ENCODE measurements around the gene EFCAB5. TPM values are rescaled to one million over a fixed set of nuclear protein-coding genes. Genes with fewer than 3 reads are reported as not detected.
"Not testable (repeated sequence)": the region's sequence is repeated elsewhere in the genome, so short reads cannot be mapped to it uniquely, and the experiment has no call there.

EFCAB5 gene
- total RNA-seq, 1 donor from 2014 or later: 0.08 TPM

DNA sequence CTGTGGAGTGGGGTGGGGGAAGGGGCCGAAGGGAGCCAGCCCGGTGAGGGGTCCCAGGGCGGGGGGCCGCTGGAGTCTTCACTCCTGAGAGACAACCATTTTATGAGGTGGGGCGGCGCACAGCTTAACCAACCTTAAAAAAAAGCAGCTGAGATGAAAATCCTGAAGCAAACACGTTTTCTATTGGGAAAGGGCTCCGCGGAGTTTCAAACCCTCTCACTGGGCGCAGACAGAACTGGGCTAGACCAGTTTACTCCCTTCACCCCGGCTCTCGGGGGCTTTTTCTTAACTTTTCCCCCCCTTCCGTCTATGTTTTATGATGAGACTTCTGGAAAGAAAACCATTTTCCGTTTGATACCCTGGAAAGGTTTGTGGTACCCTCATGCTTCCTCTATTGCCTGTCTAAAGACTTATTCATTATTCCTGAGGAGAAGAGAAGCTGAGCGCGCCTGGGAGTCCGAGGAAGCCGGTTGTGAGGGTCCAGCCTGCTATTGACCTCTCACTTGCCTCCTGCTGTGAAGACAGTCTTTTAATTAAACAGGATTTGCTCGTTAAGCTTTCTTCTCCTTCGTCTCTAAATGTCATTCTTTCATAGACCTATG is 10.9 kb upstream of the EFCAB5 start:
- TF ChIP-seq, protein P1, sequence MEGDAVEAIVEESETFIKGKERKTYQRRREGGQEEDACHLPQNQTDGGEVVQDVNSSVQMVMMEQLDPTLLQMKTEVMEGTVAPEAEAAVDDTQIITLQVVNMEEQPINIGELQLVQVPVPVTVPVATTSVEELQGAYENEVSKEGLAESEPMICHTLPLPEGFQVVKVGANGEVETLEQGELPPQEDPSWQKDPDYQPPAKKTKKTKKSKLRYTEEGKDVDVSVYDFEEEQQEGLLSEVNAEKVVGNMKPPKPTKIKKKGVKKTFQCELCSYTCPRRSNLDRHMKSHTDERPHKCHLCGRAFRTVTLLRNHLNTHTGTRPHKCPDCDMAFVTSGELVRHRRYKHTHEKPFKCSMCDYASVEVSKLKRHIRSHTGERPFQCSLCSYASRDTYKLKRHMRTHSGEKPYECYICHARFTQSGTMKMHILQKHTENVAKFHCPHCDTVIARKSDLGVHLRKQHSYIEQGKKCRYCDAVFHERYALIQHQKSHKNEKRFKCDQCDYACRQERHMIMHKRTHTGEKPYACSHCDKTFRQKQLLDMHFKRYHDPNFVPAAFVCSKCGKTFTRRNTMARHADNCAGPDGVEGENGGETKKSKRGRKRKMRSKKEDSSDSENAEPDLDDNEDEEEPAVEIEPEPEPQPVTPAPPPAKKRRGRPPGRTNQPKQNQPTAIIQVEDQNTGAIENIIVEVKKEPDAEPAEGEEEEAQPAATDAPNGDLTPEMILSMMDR (IDR thresholded peaks at IDR 0.05; ENCODE audit: insufficient read depth, low read length, poor library complexity, severe bottlenecking): no peak
- H3K4me3 ChIP-seq (ENCODE audit: low read depth, low read length): peak overlapping the region; percentile 79
- no peaks in the 10 kb centered on the region for H3K27me3 ChIP-seq (ENCODE audit: control insufficient read depth, insufficient read depth, low read length)
- H3K36me3 ChIP-seq (ENCODE audit: control insufficient read depth, insufficient read depth, low read length): no peaks in the 10 kb centered on the region
- no peak for DNase-seq (ENCODE audit: low read depth)

DNA sequence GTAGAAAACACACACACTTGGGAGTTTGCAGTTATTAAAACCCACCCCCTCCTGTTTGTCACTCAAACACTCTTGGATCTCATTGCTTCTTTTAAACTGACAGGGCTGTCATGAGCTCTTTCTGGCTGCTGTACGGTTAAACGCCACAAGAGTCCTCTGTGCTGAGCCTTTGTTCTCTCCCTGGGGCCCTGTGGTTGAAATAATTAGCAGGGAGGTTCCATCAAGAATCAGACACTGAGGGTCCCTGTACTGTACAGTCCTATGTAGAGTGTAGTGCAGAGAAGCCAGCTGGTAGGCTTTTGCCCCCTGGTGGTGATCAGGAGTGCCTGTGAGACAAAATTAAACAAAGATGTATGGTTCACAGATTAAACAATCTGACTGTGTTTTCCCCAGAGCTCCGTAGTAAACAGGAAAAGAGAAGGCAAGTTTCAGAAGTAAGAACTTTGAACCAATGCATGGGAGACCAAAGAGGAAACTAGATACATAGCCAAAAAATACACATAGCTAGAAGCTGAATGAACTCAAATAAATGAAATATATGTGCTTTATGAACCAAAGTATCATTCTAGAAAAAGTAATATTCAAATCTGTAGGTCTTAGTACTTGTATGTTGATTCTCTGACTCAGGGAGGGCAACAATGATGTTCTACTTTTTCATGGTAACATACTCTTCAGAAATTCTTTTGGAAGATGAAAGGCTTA is 10.1 kb upstream of the EFCAB5 start:
- DNase-seq (ENCODE audit: low read depth): no peak
- Histone ChIP-seq H3K27me3 (ENCODE audit: control insufficient read depth, insufficient read depth, low read length) (no peaks in the 10 kb centered on the region), H3K4me3 (ENCODE audit: low read depth, low read length) (peak overlapping the region; percentile 79), H3K36me3 (ENCODE audit: control insufficient read depth, insufficient read depth, low read length) (no peaks in the 10 kb centered on the region)
- TF ChIP-seq, protein P1 (IDR thresholded peaks at IDR 0.05; ENCODE audit: insufficient read depth, low read length, poor library complexity, severe bottlenecking): peak; percentile 93

DNA sequence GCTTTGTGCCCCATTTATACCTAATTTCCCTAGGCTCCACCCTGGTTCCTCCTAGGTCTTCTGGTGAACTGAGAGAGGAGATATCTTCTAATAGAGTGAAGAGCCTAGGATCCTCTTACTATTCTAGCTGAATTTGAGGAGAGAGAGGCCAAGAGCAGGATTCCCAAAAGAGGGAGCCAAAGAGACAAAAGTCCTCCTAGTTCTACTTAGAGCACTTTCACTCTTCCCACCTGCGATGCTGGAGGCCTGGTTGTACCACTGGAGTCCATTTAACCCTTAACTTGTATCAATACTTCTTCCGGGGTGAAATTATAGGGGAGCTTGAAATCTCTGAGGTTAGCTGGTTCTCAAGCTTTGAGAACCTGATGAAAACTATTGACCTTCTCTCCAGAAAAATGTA is 8.1 kb upstream of the EFCAB5 start:
- DNase-seq (ENCODE audit: low read depth): no peak
- no peaks in the 10 kb centered on the region for H3K36me3 ChIP-seq (ENCODE audit: control insufficient read depth, insufficient read depth, low read length)
- TF ChIP-seq, protein P1 (IDR thresholded peaks at IDR 0.05; ENCODE audit: insufficient read depth, low read length, poor library complexity, severe bottlenecking): peak; percentile 38
- no peak overlapping the region for H3K4me3 ChIP-seq (ENCODE audit: low read depth, low read length)
- no peaks in the 10 kb centered on the region for H3K27me3 ChIP-seq (ENCODE audit: control insufficient read depth, insufficient read depth, low read length)

DNA sequence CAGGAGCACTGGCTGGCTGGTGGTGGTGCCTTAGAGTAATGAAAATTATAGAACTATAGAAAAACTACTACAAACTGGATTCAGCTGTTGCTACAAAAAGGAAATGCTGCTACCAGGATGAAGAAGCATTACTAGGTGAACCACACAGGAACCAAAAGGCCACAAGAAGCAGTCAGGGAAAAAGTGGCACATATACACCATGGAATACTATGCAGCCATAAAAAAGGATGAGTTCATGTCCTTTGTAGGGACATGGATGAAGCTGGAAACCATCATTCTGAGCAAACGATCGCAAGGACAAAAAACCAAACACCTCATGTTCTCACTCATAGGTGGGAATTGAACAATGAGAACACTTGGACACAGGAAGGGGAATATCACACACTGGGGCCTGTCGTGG is 5.5 kb upstream of the EFCAB5 start:
- not testable (repeated sequence) for H3K27me3 ChIP-seq (ENCODE audit: control insufficient read depth, insufficient read depth, low read length); DNase-seq (ENCODE audit: low read depth); H3K4me3 ChIP-seq (ENCODE audit: low read depth, low read length); H3K36me3 ChIP-seq (ENCODE audit: control insufficient read depth, insufficient read depth, low read length)

DNA sequence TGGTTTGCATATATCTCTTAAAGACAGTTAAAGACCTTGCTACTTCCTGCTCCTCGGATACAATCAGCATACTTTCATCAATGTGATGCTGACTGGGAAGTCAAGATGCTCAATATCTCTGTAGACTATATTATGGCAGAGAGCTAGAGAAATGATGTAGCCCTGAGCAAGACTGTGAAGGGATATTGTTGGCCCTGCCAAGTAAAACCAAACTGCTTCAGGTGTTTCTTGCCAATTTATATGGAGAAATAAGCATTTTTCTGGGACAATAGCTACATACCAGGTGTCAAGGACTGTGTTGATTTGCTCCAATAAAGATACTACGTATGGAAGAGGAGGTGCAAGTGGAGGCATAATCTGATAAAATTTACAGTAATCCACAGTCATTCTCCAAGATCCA is 4.7 kb upstream of the EFCAB5 start:
- TF ChIP-seq, protein P1 (IDR thresholded peaks at IDR 0.05; ENCODE audit: insufficient read depth, low read length, poor library complexity, severe bottlenecking): no peak
- no peaks in the 10 kb centered on the region for H3K27me3 ChIP-seq (ENCODE audit: control insufficient read depth, insufficient read depth, low read length)

DNA sequence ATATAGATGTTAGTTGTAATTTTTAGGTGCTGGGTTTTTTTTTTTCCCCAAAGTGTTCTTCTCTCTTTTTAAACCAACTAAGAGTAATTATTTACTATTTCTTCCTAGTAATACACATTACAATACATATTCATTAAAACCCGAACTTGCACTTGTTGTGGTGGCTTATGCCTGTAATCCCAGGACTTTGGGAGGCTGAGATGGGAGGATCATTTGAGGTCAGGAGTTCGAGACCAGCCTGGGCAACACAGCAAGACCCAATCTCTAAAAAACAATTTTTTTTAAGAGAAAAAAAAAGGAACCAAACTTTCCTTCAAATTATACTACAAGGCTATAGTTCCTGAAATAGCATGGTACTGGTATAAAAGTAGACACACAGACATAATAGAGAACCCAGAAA is 3.8 kb downstream of the EFCAB5 start:
- TF ChIP-seq, protein P1 (IDR thresholded peaks at IDR 0.05; ENCODE audit: insufficient read depth, low read length, poor library complexity, severe bottlenecking): no peak
- no peak overlapping the region for H3K4me3 ChIP-seq (ENCODE audit: low read depth, low read length)
- no peak for DNase-seq (ENCODE audit: low read depth)

More for the DNA sequence above, 4.7 kb upstream of the EFCAB5 start:
- no peak for DNase-seq (ENCODE audit: low read depth)
- no peak overlapping the region for H3K4me3 ChIP-seq (ENCODE audit: low read depth, low read length)
- no peaks in the 10 kb centered on the region for H3K36me3 ChIP-seq (ENCODE audit: control insufficient read depth, insufficient read depth, low read length)

More for the DNA sequence above, 3.8 kb downstream of the EFCAB5 start:
- H3K36me3 ChIP-seq (ENCODE audit: control insufficient read depth, insufficient read depth, low read length): no peaks in the 10 kb centered on the region
- no peaks in the 10 kb centered on the region for H3K27me3 ChIP-seq (ENCODE audit: control insufficient read depth, insufficient read depth, low read length)

Measured in kidney epithelial cell (primary cell).